Stomach smooth muscle (tissue), 2 donors: ENCODE results near the gene STAM2.
"Not testable (repeated sequence)": the region's sequence is repeated elsewhere in the genome, so short reads cannot be mapped to it uniquely, and the experiment has no call there.

Experiments
- H3K27ac ChIP-seq: one replicate; pipeline ENCODE4 v1.7.0; 2013; ENCODE audit warnings: mild to moderate bottlenecking, low read length, inconsistent platforms
- H3K27me3 ChIP-seq, 2 donors: one replicate each; pipeline ENCODE4 v1.7.0; 2013; ENCODE audit warnings: low read length in 2 of 2; ENCODE audit not compliant: insufficient read depth in 2 of 2, control insufficient read depth in 1 of 2
- H3K36me3 ChIP-seq, 2 donors: one replicate each; pipeline ENCODE4 v1.7.0; 2013; ENCODE audit warnings: low read length in 2 of 2; ENCODE audit not compliant: control insufficient read depth in 2 of 2, insufficient read depth in 2 of 2
- H3K4me1 ChIP-seq: one replicate; pipeline ENCODE4 v1.7.0; 2013; ENCODE audit warnings: low read length; ENCODE audit not compliant: control insufficient read depth, insufficient read depth
- H3K4me3 ChIP-seq, 2 donors: one replicate each; pipeline ENCODE4 v1.7.0; 2013; ENCODE audit warnings: low read length in 2 of 2
- H3K9ac ChIP-seq, 2 donors: one replicate each; pipeline ENCODE4 v1.7.0; 2013; ENCODE audit warnings: low read length in 2 of 2, mild to moderate bottlenecking in 1 of 2
- H3K9me3 ChIP-seq, 2 donors: one replicate each; pipeline ENCODE4 v1.7.0; 2013; ENCODE audit warnings: low read length in 2 of 2; ENCODE audit not compliant: control insufficient read depth in 2 of 2
- donor health status: healthy.
- donor health status: Pancreatic carcinoma.

The STAM2 gene

DNA sequence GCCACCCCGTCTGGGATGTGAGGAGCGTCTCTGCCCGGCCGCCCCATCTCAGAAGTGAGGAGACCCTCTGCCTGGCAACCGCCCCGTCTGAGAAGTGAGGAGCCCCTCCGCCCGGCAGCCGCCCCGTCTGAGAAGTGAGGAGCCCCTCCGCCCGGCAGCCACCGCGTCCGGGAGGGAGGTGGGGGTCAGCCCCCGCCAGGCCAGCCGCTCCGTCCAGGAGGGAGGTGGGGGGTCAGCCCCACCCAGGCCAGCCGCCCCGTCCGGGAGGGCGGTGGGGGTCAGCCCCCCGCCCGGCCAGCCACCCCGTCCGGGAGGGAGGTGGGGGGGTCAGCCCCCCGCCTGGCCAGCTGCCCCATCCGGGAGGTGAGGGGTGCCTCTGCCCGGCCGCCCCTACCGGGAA lies 15.2 kb downstream of the STAM2 start:
- not testable (repeated sequence) for H3K36me3 ChIP-seq, H3K27me3 ChIP-seq, H3K9ac ChIP-seq, H3K4me1 ChIP-seq, H3K4me3 ChIP-seq, H3K27ac ChIP-seq, H3K9me3 ChIP-seq

GRCh38 chr2:152157253-152157652 lies 18.3 kb downstream of the STAM2 start:
- Histone ChIP-seq H3K9ac (no peak overlapping the region), H3K4me1 (no peaks in the 10 kb centered on the region), H3K4me3 (no peak overlapping the region), H3K36me3 (peaks cover 0 to 2% of the 10 kb centered on the region in 2 donors), H3K27me3 (no peaks in the 10 kb centered on the region), H3K9me3 (no peaks in the 10 kb centered on the region), H3K27ac (no peak overlapping the region)

DNA sequence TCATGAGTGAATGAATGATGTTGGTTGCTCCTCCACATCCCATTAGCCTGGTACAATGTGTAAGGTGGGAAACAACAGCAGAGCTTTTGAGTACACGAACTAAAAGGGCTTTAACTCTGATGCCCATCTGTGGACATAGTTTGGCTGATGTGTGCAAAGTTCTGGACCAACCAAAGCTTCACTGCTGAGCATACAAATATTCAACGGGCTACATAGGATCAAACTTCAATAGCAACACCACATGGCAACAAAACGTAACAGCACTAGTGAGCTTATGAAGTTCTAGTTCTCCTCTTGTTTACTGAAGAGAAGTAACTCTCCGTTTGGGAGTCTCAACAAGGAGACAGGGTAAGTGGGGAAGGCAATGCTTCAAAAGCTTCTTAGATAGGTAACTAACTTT lies 20.4 kb downstream of the STAM2 start:
- no peak overlapping the region for H3K9ac ChIP-seq
- H3K27me3 ChIP-seq = no peaks in the 10 kb centered on the region

DNA sequence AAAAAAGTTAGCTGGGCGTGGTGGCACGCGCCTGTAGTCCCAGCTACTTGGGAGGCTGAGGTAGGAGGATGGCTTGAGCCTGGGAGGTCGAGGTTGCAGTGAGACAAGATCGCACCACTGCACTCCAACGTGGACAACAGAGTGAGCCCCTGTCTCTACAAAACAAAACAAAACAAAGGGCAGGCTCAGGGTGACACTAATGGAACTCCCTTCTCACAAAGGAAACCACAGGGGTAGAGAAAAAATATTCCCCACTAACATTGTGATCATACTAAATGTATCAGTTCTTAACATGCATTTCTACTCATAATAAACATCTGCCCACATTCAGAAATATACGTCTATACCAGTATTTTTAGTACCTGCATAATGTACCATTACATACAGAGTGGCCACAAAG lies 21.1 kb downstream of the STAM2 start:
- H3K9me3 ChIP-seq = no peaks in the 10 kb centered on the region
- H3K4me1 ChIP-seq = no peaks in the 10 kb centered on the region
- peaks cover 0 to 2% of the 10 kb centered on the region in 2 donors for H3K36me3 ChIP-seq
- no peak overlapping the region for H3K9ac ChIP-seq
- H3K27me3 ChIP-seq = no peaks in the 10 kb centered on the region
- no peak overlapping the region for H3K27ac ChIP-seq
- no peak overlapping the region for H3K4me3 ChIP-seq

More for the DNA sequence above, 20.4 kb downstream of the STAM2 start:
- Histone ChIP-seq H3K9me3 (no peaks in the 10 kb centered on the region), H3K36me3 (peaks cover 0 to 2% of the 10 kb centered on the region in 2 donors), H3K4me3 (no peak overlapping the region), H3K27ac (no peak overlapping the region), H3K4me1 (no peaks in the 10 kb centered on the region)

DNA sequence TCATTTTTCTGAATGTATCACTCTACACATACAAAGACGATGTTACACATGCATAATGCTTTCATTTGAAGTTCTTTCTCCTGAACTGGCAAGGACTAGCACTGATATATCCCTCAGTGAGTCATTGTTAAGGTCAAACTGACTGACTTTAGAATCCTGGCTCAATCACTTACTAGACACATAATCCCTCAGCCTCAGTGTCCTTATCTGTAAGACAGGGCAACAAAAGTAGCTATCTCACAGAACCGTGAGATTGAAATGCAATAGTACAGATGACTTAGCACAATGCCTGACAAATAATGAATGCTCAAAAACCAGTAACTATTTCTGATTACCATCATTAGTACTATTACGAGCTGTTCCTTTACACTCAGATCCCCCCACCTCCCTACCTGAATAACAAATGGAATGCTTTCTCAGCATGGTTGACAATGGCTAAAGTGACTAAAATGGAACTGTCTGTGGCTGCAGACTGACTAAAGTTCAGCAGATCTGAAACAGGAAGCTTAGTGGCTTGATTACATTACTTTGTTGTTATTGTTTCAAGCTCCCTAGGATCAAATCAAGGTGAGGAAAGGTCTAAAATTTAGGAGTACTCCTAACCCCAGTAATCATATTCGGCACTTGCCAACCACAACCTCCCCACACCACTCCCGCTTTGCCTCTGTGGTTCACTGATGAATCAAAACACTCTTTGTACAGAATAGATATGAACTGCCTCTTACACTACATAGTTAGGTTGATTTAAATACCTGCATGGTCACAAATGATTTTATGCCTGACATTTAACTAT lies 40.9 kb downstream of the STAM2 start:
- no peaks in the 10 kb centered on the region for H3K4me1 ChIP-seq
- no peak overlapping the region for H3K9ac ChIP-seq

DNA sequence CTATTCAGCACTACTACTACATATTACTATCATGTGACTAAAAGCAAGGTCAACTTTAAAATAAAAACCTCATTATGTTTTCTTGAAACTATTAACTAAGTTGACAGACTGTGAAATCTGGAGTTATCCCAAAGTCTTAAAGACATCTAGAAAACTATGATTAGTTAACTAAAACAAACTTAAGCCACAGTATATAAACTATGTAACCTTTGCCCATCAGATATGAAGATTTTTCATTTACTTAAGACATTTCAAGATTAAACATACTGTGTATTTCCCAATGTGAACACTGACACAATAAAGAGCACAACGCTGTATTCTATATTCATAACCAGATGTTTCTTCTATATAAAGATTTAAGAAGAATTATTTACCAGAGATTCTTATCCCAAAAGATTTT lies 43.3 kb downstream of the STAM2 start:
- H3K36me3 ChIP-seq = peaks cover 0 to 10% of the 10 kb centered on the region in 2 donors
- H3K27ac ChIP-seq = no peak overlapping the region
- no peak overlapping the region for H3K9ac ChIP-seq
- no peaks in the 10 kb centered on the region for H3K4me1 ChIP-seq
- H3K9me3 ChIP-seq = no peaks in the 10 kb centered on the region
- H3K4me3 ChIP-seq = no peak overlapping the region
- no peaks in the 10 kb centered on the region for H3K27me3 ChIP-seq

More for the DNA sequence above, 40.9 kb downstream of the STAM2 start:
- Histone ChIP-seq H3K9me3 (no peaks in the 10 kb centered on the region), H3K4me3 (no peak overlapping the region), H3K36me3 (peaks cover 0 to 12% of the 10 kb centered on the region in 2 donors), H3K27ac (no peak overlapping the region), H3K27me3 (no peaks in the 10 kb centered on the region)

DNA sequence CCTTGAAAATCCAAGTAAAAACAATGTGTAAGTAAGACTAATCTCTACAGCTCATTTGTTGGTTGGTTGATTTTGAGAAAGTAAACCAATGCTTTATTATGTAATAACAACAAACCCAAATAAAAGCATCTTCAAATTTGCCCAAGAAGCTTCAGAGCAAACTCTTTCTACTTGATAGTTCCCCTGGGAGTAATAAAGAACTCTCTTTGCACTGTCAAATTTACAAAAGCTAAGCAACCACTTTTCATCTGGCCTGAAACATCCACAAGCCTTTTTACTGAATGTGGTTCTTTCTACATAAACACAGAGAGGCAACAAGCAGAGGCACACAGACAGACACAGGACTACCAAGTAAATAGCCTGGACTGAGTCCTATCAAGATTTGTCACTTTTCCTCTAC lies 47.9 kb downstream of the STAM2 start:
- no peak overlapping the region for H3K27ac ChIP-seq
- H3K9me3 ChIP-seq = no peaks in the 10 kb centered on the region
- H3K27me3 ChIP-seq = no peaks in the 10 kb centered on the region
- no peaks in the 10 kb centered on the region for H3K4me1 ChIP-seq
- H3K4me3 ChIP-seq = no peak overlapping the region
- peaks cover 6 to 10% of the 10 kb centered on the region in 2 donors for H3K36me3 ChIP-seq
- no peak overlapping the region for H3K9ac ChIP-seq

DNA sequence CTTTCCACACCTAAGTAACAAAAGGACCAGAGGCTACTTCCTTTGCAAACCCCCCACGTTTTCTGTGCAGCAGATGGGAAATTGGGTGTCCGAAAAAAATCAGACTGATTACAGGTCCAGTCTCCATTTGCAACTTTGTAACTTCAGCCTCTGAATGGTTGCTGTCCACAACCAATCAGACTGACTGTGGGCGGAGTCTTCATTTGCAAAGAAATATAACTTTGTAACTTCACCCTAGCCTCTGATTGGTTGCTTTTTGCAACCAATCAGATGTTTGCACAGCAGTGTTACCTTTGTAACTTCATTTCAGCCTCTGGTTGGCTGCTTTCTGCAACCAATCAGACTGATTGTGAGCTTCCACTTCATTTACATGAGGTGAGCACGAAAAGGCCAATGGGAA lies 48.9 kb downstream of the STAM2 start:
- H3K36me3 ChIP-seq = peaks cover 6 to 8% of the 10 kb centered on the region in 2 donors
- H3K9ac ChIP-seq = no peak overlapping the region

GRCh38 chr2:152122161-152122560 lies 53.4 kb downstream of the STAM2 start:
- Histone ChIP-seq H3K4me1 (no peaks in the 10 kb centered on the region), H3K9ac (no peak overlapping the region), H3K9me3 (no peaks in the 10 kb centered on the region), H3K27ac (no peak overlapping the region), H3K4me3 (no peak overlapping the region), H3K27me3 (no peaks in the 10 kb centered on the region), H3K36me3 (peaks cover 5 to 12% of the 10 kb centered on the region in 2 donors)

More for the DNA sequence above, 48.9 kb downstream of the STAM2 start:
- no peaks in the 10 kb centered on the region for H3K27me3 ChIP-seq
- H3K9me3 ChIP-seq = no peaks in the 10 kb centered on the region
- H3K4me3 ChIP-seq = no peak overlapping the region
- no peak overlapping the region for H3K27ac ChIP-seq
- no peaks in the 10 kb centered on the region for H3K4me1 ChIP-seq

DNA sequence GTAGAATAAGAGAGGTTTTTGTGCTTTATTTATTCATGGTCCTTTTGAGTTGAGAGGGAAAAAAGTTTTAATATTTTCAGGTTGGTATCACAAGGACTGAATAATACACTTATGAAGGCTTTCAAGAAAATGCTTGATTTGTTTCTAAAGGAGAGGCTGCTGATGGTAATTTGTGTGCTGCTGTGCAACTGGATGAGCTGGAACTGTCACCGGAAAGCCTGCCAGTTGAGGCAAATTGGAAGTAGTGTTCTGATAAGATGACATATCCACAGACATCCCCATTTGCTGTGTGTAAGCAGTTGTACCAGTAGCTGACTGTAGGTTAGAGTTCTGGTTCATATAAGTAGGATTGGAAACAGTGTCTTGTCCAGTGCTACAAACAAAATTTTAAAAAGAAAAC lies 55.1 kb downstream of the STAM2 start:
- H3K9me3 ChIP-seq = no peaks in the 10 kb centered on the region
- no peak overlapping the region for H3K27ac ChIP-seq
- peaks cover 2 to 11% of the 10 kb centered on the region in 2 donors for H3K36me3 ChIP-seq
- no peaks in the 10 kb centered on the region for H3K4me1 ChIP-seq
- no peaks in the 10 kb centered on the region for H3K27me3 ChIP-seq
- no peak overlapping the region for H3K4me3 ChIP-seq
- no peak overlapping the region for H3K9ac ChIP-seq

- Histone ChIP-seq H3K27ac (no peak overlapping the region), H3K4me1 (no peaks in the 10 kb centered on the region), H3K9me3 (no peaks in the 10 kb centered on the region), H3K36me3 (peaks cover 0 to 3% of the 10 kb centered on the region in 2 donors), H3K9ac (no peak overlapping the region), H3K4me3 (no peak overlapping the region), H3K27me3 (no peaks in the 10 kb centered on the region)
Observed at GRCh38 chr2:152115952-152116351, 59.6 kb downstream of the STAM2 start.
